ENCODE measurements around the gene TRPV4.

Gene TRPV4

DNA sequence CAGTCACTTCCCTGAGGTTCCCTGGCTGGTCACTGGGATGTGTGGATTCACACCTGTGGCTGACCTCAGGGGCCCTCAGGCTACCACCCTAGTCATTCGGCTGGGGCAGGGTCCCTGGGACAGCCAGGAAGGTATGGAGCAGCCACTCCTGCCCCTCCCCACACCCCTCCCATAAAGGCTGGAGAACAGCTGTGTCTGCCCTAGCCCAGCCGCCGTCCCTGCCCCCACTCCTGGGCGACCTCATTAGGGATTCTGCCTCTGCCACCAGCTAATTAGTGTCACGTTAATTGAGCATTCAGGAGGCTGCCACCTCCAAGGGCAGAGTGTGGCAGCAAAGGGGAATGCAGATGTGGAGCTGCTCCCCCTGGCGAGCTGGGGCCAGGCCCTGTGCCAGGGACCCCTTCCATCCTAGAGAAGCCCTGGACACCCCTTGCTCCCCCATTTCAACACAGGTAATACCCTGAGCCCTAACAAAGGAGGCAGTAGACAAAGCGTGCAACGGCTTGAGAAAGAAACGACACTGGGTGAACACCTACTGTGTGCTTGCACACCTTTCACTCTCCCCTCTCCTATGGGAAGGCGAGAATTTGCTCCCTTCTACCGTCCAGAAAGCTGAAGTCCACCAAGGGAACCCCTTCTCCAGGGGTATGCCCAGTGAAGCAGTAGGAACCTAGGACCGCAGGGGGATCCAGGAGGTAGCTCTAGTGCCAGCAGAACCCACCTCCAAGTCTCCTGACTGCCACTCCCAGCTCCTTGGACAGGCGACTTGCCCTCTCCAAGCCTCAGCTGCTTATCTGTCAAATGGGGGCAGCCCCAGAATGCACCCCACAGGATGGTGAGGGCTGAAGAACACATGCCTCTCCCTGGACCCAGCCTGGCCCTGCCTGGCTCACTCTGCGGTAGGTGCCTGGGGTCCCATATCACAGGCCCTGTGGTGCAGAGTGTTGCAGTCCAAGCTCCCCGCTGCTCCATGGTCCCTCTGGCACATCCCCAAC lies 74.5 kb downstream of the TRPV4 start:
- DNase-seq (ENCODE audit: insufficient read length, low spot score) (no peak), FAIRE-seq (no peak)
- TF ChIP-seq POLR2A (IDR thresholded peaks at IDR 0.05; ENCODE audit: low read depth, low read length): no peak

DNA sequence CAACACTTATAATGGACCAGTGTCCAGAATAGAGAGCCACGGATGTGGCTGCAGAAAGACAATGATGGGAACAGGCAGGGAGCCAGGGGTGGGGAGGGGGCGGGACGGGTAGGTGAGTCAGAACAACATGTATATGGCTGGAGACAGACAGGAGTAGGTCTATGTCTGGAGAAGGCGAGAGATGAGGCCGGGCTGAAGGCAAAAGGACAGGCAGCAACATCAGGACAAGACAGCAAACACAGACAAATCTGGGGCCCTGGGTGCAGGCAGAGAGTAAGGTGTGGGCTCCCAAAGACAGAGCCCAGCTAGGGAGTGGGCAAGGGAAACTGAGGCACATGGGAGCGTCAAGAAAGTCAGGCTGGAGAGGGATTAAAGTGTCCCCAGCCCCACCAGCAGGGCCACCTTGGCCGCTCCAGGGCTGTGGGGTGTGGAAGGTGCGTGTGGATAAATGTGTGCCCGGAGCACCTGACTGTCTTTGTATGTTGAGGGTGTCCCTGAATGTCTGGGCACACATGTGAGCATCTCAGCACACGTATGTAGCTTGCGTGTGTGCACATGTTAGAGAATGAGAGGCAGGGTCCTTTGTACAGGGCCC lies 75.4 kb downstream of the TRPV4 start:
- no peak for FAIRE-seq
- no peak for TF ChIP-seq POLR2A (IDR thresholded peaks at IDR 0.05; ENCODE audit: low read depth, low read length)
- DNase-seq (ENCODE audit: insufficient read length, low spot score): no peak

DNA sequence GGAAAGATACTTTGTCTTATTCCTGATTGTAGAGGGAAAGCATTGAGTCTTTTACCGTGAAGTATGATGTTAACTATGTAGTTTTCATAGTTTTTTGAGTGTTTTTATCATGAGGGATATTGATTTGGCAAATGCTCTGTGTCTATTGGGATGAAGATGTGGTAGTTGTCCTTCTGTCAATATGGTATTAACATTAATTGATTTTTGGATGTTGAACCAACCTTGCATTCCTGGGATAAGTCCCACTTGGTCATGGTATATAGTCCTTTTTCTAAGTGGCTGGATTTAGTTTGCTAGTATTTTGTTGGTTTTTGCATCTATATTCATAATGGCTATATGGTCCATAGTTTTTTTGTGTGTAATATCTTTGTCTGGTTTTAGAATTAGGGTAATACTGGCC lies 76.7 kb downstream of the TRPV4 start:
- DNase-seq (ENCODE audit: insufficient read length, low spot score): no peak
- FAIRE-seq: no peak
- TF ChIP-seq POLR2A (IDR thresholded peaks at IDR 0.05; ENCODE audit: low read depth, low read length): no peak

DNA sequence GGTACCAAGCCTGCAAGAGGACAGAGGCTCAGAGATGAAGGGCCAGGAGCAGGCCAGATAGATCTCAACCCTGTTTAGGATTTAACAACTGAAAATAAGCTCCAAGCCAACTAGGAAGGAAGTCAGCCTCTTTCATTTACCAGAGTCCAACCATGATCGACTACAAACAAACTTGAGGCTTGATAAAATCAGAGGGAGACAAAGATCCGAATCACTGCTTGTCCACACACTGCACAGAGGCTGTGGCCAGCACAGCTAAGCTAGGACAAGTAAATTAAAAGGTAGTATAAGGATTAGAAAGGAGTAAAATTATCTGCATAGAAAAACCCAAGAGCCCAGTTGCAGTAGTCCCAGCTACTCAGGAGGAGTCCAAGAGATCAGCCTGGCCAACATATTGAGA lies 79.2 kb downstream of the TRPV4 start:
- no peak for TF ChIP-seq POLR2A (IDR thresholded peaks at IDR 0.05; ENCODE audit: low read depth, low read length)
- FAIRE-seq (no peak), DNase-seq (ENCODE audit: insufficient read length, low spot score) (no peak)

DNA sequence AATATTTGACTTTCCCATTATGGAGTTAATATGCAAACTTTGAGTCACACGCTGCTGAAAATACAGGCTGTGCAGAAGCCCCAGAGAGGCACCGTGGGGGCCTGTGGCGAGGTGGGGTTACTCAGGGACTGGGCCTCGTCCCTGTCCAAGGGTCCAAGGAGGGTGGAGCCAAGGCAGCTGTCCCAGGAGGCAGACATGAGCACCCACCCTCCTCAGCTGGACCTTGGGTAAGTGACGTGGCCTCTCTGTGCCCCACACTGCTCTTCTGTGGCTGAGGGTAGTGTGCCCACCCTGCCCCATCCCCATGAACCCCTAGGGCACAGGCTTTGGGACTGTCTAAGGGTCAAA lies 80.2 kb downstream of the TRPV4 start:
- TF ChIP-seq POLR2A (IDR thresholded peaks at IDR 0.05; ENCODE audit: low read depth, low read length): no peak
- FAIRE-seq (no peak), DNase-seq (ENCODE audit: insufficient read length, low spot score) (no peak)

DNA sequence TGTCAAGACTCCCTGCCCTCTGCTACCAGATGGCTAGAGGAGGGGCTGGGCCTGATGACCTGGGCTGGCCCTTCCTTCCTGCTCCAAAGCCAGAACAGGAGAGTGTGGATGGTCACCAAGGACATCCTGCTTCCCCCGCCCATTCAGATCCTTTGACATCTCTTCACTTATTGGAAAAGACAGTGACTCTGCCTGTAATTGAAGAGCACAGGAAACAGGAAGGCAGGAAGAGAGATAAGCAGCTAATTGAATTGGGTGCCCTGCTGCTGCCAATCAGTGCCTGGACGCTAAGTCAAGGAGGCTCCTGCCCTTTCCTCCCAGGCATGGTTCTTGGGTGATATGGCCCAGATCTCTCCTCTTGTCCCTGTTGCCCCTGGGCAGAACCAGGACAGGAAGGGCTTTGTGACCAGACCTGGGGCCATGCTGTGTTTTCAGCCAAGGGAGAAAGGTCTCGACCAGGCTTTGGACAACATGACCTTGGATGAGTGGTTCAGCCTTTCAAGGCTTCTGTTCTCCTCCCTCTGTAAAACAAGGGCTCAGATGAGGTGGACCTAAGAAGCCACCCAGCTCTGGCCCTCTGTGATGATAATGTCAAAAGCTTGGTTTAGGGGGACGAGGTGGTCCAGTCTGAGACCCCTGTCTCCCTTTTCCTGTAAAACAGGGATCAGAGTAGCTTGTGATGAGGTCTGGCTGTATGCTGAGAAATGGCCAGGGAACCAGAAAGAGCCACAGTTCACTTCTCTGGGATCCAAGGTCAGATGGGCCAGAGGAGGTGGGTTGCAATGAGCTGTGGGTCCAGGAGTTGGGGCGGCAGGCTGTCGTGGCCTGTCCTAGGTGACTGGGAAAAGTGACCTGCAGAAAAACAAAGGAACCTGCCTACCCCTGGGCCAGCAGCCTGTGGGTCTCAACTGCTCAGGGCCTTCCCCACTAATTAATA lies 80.8 kb downstream of the TRPV4 start:
- no peak for TF ChIP-seq POLR2A (IDR thresholded peaks at IDR 0.05; ENCODE audit: low read depth, low read length)
- FAIRE-seq: no peak
- no peak for DNase-seq (ENCODE audit: insufficient read length, low spot score)

DNA sequence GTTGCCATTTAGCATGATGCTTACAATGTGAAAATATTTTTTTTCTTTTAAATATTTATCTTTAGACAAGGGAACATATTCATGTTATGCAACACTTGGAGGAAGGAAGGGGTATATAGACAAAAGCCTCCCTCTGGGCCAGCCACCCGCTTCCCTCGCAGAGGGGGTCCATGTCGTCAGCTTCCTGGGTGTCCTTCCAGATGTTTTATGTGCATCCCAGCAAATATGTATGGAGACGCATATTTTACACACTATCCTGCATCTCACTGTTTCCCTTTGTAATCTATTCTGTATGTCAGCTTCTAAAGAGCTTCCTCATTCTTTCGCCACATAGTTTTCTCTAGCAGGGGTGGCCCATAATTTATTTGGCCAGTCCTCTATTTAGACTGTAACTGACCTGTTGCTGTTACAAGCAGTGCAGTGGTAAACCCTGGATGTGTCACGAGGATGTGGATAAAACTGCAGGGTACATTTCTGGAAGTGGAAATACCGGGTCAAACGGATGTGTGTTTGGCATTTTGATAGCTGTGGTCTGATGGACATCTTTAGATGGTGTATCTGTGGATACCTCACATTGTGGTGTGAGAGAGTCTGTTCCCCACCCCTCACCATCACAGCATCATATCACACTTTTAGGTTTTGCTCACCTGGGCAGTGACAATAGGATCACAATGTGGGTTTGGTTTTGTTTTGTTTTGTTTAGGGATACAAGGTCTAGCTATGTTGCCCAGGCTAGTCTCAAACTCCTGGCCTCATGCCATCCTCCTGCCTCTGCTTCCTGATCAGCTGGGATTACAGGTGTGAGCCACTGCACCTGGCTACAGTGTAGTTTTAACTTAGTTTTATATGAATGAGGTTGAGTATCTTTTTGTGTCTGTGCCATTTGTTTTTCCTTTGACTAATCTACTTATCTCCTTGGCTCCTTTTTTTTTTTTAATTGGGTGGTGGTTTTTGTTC lies 87.9 kb downstream of the TRPV4 start:
- TF ChIP-seq POLR2A (IDR thresholded peaks at IDR 0.05; ENCODE audit: low read depth, low read length): no peak
- no peak for DNase-seq (ENCODE audit: insufficient read length, low spot score)
- no peak for FAIRE-seq

DNA sequence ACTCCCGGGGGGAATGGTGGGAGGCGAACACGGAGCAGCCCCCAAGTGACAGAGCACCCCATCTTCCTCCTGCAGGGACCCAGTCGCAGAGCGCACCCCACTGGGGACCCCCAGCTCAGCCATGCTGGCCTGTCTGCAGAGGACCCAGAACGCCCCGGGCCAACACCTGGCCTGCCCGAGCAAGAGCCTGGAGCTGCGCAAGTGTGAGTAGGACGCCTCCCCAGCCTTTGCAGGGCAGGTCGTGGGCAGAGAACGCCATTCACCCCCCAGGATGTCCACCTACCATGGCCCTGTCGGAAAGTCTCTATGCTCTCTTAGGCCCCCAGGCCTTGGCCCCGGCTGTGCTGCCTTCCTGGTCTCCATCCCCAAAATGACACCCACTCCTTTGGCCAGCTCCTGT lies 89.2 kb downstream of the TRPV4 start:
- DNase-seq (ENCODE audit: insufficient read length, low spot score) (no peak), FAIRE-seq (no peak)
- TF ChIP-seq POLR2A (IDR thresholded peaks at IDR 0.05; ENCODE audit: low read depth, low read length): no peak

DNA sequence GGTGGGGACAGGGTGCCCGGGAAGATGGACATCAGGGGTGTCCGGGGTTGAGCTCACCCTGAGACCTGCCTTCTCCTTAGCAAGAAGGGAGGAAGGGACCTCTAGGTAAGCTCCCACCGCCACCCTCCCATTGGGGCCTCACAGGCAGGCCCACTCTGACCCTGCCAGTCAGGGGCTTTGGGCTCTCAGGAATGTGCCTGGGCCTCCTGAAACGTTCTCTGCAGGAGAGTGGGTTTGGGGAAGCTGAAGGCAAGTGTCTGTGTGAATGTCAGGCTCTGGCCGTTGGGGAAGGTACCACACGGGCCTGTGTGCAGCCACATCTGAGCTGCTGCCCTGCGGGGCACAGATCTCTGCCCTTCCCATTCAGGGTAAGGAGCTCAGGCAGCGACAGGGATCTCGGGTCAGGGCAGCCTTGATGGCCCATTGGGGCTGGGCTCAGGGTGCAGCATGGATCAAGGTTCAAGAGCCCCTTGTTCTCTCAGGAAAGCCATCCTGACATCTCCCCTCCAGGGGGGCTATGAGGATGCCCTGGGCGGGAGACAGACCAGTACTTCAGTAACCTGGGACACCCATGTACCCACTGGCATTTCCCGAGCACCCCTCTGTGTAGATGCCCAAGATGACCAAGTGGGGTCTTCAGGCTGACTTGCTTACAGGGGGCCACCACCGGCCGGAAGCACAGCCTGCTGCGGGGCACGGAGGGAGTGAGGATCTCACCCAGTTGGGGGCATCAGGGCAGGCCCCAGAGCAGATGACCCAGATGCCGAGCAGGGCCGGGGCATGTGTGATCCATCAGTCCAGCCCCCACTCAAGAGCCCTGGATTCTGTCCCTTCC lies 89.9 kb downstream of the TRPV4 start:
- TF ChIP-seq POLR2A (IDR thresholded peaks at IDR 0.05; ENCODE audit: low read depth, low read length): no peak
- FAIRE-seq: no peak
- DNase-seq (ENCODE audit: insufficient read length, low spot score): no peak

DNA sequence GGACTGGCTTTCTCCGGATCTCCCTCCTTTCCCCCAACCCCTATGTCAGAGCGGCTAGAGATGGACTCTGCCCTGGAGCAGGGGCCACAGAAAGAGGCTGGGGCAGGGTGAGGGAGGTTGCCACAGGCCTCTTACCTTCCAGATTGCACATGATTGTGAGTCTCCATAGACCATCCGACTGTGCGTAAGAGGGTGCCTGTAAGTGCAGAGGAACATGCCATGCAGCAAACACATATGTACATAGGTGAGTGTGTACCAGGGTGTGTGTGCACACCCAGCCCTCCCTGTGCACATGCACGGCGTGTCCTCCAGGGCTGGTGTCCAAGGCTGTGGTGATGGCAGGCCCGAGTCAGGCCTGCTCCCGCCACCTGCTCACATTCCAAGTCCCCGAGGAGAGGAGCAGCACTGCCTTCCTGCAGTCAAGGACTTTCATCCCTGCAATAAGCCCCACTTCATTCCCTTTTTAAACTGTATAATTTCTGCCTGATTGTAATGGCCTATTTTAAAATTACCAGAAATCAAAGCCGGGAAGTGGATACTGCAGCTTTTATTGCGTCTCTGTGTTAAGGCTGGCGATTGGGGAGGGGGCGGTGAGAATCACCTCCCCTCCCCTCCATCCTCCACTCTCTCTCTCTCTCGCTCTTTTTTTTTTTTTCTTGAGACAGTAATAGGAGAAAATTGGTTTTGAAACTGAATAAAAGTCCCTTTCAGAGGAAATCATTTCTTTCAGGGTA lies 91.1 kb downstream of the TRPV4 start:
- DNase-seq (ENCODE audit: insufficient read length, low spot score) (no peak), FAIRE-seq (no peak)
- no peak for TF ChIP-seq POLR2A (IDR thresholded peaks at IDR 0.05; ENCODE audit: low read depth, low read length)

DNA sequence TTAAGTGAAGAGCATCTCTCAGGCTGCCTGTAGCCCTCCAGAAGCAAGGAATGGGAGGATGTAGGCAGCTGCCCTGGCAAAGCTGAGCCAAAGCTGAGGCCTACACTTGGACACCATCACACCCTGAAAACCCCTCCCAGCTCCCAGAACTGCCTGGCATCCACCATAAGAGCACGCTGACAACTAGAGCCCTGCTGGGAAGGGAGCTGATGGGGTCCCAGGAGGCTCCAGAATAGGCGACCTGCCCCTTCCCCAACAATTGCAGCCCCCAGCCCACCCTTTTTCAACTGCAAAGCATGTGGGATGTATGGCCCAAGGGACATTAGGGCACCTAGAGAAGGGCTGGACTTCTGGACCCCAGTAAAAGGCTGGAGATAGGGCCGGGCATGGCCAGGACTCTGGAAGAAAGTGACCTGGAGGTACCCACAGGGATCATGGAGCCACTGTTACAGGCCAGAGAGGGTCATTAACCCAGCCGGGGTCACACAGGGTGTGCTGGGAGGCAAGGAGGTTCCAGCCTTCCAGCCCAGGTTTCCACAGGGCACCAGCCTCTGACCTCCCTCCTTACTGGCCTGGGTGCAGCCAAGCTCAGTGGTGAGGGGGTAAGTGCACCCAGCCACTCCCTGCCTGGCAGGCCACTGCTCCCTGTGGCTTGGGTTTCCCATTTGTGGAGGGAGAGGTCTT lies 91.8 kb downstream of the TRPV4 start:
- no peak for TF ChIP-seq POLR2A (IDR thresholded peaks at IDR 0.05; ENCODE audit: low read depth, low read length)
- FAIRE-seq: no peak

More for the DNA sequence above, 91.8 kb downstream of the TRPV4 start:
- no peak for DNase-seq (ENCODE audit: insufficient read length, low spot score)

Data from H54 (cell line).